Glomerular endothelial cell (primary cell): ENCODE measurements around the gene NTRK3. TPM values are rescaled to one million over a fixed set of nuclear protein-coding genes. Genes with fewer than 3 reads are reported as not detected.

Experiments used
- DNase-seq: peaks from one replicate; pipeline ENCODE4 v3.0.0-alpha.2; 2011; ENCODE audit warnings: low read depth, low spot score; ENCODE audit errors: extremely low read depth
- total RNA-seq: library from RNA; depleted of rRNA; stranded (reverse); fragments of >200 nt; gene quantifications from 2 replicates; pipeline ENCODE4 v1.2.3, GENCODE V29; 2015

NTRK3 gene
- total RNA-seq, 1 donor from 2014 or later: 0.41 TPM

DNA sequence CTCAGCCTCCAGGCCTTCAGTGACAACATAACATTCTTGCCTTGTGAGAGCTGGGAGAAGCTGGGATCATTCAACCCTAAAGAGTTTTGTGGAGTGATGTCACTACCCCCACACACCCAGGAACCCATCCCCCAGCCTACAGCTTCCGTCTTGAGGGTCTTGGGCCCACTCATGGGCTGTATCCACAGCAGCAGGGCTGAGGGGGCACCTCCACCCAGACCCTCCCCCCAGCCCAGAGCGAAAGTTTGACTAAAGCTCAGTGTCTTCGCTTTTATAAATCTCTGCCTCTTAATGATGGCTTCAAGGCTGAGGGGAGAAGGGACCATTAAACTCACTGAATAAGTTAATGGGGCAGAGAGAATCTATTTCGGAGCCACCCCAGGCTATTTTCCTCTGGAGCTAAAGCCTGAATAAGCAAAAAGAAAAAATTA lies 23.8 kb downstream of the NTRK3 start:
- no peak for DNase-seq

DNA sequence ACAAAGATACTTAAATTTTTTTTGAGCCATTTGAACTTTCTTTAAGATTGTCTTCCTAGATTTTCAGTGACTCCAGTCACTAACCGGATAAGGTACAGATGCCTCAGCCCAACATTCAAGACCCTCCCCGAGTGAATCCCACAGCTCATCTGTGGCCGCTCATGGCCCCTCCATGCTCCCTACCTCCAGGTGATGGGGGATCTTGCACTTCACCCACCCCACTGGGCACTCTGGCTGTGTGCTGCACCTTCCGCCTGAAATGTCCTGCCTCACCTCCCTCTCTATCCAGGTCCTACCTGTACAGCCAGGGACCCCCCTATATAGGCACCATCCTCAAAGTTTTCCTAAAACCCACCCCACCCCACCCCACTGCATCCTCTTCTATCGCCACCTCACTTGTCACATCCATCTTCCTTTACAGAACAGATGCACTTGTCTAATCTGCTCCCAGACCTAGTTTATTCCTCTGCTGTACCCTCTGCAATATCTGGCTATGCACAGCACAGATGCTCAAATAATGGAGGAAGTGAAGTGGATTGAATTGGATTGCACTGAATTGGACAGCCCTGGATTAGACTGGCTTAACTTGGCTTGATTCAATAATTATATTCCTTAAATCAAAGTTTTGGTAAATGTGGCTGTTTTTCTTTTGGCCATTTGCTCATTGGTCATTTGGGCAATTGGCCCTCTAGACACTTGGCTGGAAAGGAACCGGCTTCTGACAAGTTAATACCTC lies 24.5 kb downstream of the NTRK3 start:
- DNase-seq: no peak

DNA sequence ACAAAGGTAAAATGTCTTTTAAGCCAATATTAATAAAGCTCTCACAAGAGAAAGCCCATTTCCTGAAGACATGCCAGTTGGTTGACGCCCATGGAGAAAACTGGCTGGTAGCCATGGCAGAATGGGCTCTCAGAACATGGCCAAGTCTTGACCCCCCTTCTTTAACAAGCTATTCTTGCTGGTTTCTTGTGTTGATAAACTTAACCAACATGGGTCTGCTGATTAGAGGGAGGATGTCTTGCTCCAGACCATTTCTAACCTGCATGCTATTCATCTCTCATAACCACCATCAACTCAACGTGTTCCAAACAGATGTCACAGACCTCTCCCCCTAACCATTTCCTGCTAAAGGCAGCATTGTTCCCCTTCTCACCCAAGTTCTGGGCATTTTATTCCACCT lies 25.7 kb downstream of the NTRK3 start:
- DNase-seq: no peak

DNA sequence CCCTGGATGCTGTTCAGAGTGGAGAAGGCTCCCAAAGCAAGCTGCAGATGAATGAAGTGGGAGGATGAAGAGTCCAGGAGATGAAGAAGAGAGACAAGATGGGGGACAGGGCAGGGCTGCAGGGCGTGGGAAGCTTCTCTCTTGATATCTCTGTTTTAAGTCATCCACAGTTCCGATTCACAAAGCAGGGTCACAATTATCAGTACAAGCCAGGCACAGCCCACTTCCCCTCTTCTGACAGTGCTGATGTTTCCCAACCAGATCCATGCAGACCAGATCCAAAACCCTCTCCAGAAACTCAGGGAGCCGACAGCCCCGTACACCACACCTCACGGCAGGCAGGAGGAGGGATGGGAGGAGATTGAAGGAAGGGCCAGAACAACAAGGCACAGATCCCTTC lies 31.1 kb downstream of the NTRK3 start:
- no peak for DNase-seq

DNA sequence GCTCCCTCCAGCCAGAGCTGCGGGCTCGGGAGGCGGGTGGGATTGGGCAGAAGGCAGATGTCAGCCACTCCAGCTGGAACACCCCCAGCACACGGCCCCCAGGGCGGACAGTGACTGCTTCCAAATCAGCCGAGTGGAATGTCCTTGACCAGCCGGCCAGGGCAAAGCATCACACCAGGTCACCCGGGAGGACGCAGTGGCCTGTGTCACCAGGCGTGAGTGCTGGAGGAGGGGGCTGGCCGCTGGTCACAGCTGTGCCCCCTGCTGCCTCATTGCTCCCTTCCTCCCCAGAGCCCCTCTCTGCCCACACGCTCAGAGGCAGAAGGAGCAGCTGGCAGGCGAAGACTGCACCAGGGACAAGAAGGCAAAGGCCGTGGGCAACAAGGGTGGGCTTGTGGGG lies 33.5 kb downstream of the NTRK3 start:
- no peak for DNase-seq

DNA sequence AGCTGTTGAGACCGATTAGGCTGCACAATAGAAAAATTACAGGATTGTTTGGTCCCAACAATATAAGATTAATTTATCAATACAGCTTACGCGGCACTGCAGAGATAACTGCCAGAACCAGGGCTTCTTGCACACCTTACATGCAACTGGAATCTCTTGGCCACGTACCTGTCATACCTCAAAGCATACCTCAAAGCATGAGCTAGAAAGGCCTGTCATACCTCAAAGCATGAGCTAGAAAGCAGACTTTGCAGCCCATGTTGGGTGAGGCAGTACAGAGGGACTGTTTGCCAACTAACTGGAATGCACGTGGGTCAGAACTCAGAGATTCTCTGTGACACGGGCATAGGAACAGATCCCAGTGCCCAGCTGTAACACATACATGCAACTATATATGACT lies 34.7 kb downstream of the NTRK3 start:
- DNase-seq: no peak

DNA sequence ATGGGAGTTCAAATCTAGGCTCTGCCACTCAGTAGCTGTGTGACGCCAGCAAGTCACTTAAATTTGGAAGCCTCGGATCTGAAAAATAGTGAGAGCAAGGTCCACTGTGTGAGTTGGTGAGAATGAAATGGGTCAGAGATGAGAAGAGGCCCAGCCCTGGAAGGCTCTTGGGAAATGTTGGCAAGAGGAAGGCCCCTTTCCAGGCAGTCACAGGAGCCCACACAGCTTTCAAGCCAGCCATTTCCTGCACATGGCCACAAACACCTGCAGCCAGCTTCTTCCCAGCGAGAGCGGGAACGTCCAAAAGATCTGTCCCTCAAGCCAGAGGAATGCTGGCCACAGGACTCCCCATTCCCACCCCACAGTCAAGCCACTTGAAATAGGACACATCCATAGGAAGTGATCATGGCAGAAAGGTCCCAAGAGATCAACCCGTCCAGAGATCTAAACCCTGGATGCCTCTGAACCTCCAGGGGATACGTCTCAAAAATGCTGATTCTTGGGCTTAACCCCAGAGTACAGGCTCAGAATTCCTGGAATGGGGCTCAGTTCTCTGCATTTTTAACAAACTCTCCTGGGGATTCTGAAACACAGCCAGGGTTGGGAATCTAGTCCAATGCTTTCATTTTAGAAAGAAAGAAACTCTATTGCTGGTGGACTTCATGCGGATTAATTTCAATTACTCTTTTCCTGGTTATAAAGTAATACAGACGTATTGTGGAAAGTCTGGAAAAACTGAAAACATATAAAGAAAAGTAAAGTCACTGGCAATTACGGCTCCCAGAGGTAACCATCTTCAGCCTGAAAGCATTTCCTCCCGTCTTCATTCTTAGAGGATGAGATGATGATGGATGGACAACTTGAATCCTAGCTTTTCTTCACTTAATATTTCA lies 35.9 kb downstream of the NTRK3 start:
- DNase-seq: no peak

DNA sequence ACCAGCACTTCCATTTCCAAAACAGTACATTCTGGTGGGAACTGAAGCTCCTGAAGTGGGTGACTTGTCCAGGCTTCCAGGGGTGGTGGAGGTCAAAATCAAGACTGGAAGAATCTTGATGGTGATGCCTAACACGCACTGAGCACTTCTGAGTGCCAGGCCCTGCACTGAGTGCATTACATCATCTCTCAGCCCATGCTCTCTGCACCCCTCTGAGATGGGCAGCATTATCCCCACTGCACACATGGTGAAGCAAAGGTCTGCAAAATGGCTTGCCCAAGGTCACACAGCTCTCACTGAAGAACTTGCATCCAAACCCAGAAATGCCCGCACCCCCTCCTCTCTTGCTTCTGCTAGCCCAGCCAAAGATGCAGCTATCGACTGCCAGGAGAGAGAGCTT lies 36.9 kb downstream of the NTRK3 start:
- DNase-seq: no peak

DNA sequence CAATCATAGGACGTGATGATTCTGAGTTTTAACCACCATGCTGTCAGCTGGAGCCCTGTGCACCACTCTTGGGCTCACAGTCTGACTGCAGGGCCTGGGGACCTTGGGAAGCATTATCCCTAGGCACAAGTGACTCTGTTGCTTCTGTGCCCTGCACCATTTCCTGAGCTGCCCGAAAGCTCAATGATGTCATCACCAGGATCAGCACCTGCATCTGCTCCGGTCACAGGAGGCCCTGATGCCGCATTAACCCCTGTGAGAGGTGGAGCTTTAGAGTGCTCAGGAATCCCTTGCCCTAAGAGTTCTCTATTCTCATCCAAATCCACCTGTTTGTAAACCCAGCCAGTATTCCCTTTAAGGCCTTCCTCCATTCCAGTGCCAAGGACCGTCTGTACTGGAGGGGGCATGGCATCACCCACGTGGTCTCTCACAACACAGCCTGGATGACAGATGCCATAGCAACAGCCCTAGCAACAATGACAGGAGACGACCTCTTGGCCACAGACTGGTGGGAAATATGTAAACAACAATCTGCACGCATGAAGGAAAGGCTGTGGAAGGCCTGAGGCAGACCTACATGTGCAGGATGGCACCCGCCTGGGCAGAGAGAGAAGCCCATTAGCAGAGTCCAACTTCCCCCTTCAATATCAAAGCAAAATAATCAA lies 37.9 kb downstream of the NTRK3 start:
- no peak for DNase-seq

DNA sequence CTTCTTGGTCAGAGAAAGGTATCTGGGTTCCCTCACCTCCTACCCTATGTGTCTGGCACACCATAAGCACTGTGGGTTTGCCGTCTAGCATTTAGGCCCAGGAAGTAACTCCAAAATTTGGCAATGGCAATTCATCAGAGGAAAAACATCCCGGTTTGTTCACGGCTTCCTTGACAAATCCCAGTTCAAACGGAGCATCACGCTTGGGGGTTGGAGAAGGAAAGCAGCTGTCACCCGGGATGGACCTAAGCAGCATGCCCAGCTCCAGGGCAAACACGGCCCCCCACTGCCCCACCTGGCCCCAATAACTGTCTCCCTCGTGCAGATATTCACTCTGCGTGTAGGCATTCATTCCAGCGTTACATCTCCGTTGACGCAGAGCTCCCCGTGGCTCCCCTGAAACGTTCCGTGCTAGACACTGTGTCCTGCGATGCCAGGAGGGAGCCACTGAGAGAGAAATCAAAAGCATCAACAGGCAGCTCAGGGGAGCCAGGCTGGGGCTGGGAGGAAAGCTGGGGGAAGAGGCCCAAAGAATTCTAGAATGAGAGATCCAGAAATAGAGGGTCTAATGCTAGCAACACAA lies 41.4 kb downstream of the NTRK3 start:
- DNase-seq: no peak

DNA sequence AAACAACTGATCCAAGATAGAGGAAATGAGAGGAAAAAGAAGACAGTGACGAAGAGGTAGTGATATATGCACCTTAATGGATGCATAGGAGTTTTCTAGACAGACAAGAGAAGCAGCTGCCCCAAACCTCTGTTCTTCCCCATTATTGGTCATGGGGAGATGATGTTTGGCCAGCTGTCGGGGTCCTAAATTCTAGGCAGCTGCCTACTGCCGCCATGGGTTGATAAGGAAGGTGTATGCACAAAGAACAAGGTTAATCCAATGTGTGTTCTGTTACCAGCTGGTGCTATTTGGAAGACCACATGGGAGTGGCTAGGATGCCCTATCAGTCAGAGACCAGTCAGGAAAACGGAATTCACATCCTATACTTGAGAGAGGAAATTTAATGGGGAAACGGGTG lies 47.4 kb downstream of the NTRK3 start:
- no peak for DNase-seq

DNA sequence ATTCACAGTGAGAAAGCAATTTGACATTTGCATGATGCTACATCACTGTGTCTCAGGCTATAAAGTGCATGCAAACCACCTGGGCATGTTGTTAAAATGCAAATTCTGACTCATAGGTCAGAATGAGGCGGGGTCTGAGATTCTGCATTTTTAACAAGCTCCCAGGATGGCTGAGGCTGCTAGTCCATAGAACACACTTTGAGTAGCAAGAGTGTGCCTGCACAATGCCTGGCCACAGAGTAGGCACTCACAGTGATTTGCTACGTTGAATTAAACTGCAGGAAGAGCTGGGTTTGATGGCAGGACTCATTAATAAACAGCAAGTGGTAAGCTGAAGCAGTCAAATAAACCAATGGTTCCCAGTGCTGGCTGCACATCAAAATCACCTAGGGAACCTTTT lies 48.1 kb downstream of the NTRK3 start:
- DNase-seq: no peak

DNA sequence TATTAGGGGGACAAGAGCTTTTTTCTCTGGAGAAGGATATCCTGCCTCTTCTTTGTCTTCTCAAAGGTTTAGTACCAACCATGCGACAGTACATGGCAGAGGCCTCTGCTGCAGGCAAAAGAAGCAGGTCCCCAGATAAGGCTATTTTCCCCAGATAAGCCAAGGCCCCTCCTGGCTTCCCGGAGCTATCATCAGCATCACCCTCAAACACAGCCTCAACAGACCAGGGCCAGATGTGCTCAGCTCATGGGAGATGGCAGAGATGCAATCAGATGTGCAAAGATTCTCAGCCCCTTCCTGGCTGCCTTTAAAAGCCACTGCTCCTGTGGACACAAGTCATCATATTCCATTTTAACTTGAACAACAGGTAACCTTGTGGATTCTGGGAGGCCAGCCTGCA lies 49.0 kb downstream of the NTRK3 start:
- DNase-seq: no peak

DNA sequence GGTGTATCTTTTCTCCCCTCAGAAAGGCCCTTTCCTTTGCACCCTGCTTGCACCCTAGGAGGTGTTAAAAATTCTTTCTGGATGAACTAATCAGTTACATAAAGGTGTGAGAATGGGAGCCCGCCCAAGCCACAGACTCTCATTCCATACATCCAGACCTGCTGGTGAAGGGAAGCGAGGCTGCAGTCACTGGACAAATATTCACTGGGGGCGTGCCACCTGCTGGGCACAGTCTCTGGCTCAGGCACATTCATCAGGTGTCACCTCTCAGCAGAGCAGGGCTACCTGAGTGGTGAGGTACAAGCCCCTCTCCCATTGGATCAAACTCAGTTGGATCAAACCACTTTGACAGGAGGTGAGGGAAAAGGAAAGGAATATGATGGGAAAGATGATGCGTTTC lies 52.0 kb downstream of the NTRK3 start:
- no peak for DNase-seq

DNA sequence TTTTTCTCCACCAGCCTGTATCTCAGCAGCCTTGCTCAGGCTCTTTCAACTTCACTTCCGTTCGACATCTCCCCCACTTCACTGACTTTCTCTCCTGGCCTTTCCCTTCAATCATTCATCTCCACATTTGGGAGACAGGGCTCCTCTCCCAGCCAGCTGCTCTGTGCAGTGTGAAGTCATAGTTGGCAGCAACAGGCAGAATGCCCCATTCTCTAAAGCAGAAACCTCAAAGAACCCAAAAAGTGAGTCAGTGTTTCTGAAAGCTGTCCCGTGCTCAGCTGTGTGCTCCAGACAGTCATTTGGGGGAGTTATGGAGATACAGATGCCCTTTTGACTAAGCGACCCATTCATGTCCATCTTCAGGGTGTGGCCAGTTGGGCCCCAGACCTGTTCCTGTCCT lies 54.3 kb downstream of the NTRK3 start:
- DNase-seq: no peak

DNA sequence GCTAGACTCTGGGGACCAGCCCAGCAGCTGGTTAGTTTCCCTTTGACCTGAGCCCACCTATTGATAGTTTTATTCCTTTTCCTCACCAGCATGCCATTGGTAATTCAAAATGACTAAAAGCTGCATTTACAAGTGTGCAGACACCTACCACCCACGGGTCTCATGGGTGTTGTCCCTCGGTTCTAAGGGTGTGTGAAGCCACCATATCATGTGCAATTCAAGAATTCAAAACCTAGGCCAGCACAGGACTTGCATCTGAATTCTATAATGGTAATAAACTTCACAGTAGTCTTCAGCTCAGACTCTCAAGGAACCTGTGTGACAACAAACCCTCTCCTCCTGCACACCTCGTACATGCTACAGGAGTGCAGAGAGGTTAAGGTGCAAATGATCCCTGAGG lies 55.3 kb downstream of the NTRK3 start:
- no peak for DNase-seq

DNA sequence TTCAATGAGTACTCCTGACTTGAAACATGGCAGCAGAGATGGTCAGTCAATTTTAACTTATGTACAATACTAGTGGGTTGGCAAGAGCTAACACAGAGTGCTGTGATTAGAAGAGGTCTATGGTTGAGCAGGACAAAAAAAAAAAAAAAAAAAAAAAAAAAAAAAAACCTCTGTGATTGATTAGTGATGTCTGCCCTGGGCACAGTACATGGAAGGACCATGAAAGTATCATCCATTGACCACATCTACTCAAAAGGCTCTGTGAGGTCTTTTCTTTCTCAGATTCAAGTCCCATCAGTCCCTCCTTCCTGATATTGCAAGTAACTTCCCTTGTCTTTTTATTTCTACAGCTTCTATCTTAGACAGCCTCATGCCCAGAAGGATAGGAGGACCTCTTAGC lies 59.6 kb downstream of the NTRK3 start:
- no peak for DNase-seq

DNA sequence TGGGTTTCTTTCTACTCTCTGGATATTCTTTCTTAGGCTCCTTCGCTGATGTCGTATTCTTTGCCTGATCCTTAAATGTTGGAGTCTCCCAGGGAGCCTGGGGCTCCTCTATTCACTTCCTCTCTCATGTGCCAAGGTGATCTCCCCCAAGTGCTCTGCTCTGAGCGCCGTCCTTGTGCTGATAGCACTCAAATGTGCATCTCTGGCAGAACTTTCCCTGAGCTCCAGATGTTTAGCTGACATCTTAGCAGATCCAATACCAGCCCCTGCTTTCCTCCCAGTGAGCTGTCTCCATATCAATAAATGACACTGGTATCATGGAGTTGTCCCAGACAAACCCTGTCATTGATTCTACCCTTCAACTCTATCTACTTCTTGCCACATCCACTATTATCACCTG lies 62.4 kb downstream of the NTRK3 start:
- DNase-seq: no peak

DNA sequence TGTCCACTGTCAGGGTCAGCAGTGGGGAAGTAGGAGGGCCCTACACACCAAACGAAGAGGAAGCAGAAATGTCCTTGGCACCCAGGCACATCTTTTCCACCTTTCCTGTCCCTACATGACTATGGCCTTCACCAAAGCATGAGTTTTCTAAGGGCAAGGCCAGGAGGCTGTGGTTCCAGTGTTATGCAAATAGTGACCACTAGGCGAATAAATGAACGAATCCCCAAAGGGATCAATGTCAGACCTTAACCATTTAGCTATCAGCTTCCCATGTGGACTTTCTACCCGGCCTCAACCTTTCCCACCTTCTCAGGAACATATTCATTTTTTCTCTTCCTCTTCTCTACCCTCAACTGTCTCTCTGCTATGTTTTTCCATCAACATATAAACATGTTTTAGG lies 63.1 kb downstream of the NTRK3 start:
- no peak for DNase-seq

DNA sequence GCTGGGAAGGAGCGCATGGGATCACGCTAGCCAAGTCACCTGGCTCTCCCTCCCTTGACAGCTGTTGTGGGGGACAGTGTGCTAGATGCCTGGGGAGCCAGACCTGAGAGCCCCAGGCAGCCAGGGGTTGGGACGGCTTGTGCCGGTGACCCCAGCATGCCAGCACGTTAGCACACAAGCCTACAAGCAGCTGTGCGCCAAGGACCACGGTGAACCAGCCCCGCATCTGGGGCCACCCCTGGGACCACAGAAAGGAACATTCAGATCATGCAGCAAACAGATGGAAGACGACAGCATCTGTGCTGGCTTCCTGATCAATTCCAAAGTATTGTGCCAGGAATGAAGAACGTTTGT lies 64.8 kb downstream of the NTRK3 start:
- no peak for DNase-seq

DNA sequence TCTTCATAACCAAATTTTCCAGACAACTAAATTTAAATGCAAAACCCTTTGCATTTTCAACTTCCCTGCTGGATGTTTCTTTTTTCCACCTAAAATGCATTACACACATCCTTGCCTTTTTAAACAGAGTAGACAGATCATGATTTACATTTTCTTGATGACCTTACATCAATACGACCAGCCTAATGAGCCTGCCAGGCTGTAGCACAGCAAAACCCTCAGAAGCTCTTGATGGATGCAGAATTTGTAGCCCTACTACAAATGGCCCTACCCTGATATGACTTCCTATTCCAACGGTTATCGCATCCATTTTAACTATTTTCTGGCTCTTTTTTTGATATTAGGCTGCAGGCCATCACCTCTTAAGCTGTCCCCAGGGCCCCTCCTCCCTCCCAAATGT lies 66.3 kb downstream of the NTRK3 start:
- no peak for DNase-seq
